ENCODE results near the gene PARD3B.

GRCh38 chr2:205496370-205496769 is 951.1 kb downstream of the PARD3B start:
- no peak for TF ChIP-seq CTCF (IDR thresholded peaks at IDR 0.05)
- no peak for TF ChIP-seq POLR2A (IDR thresholded peaks at IDR 0.05)
- no peak for TF ChIP-seq EP300 (IDR thresholded peaks at IDR 0.05)
- no peak for TF ChIP-seq POLR2AphosphoS5 (IDR thresholded peaks at IDR 0.05)

Measured in stomach (tissue), 4 donors.